GM23338 (cell line): Measurements from ENCODE around the gene NDUFB6.

Experiments used
- CTCF ChIP-seq, 2 experiments: fragments of 200-600 bp in 1 of 2; sonication (generic) in 1 of 2; conservative IDR thresholded peaks; 2 replicates each; pipeline versions ENCODE4 v1.5.1 to v1.6.1; 2016 to 2017; ENCODE audit warnings: antibody characterized with exemption in 2 of 2, low read depth in 2 of 2, mild to moderate bottlenecking in 2 of 2, moderate library complexity in 1 of 2
- EZH2 ChIP-seq: fragments of 200-600 bp; sonication (generic); IDR thresholded peaks from one replicate; pipeline ENCODE4 v1.8.0; 2017; ENCODE audit warnings: antibody characterized with exemption, mild to moderate bottlenecking, low read depth; ENCODE audit not compliant: unreplicated experiment
- EZH2phosphoT487 ChIP-seq: fragments of 200-600 bp; sonication (generic); IDR thresholded peaks from one replicate; pipeline ENCODE4 v1.8.1; 2018; ENCODE audit warnings: antibody characterized with exemption; ENCODE audit not compliant: unreplicated experiment
- JUNB ChIP-seq: IDR thresholded peaks from one replicate; pipeline ENCODE4 v1.6.1; 2016; ENCODE audit warnings: antibody characterized with exemption; ENCODE audit not compliant: unreplicated experiment
- POLR2AphosphoS5 ChIP-seq: IDR thresholded peaks from 2 replicates; pipeline ENCODE4 v1.6.1; 2016; ENCODE audit warnings: antibody characterized with exemption, low read depth

- TF ChIP-seq POLR2AphosphoS5 (no peak), CTCF (conservative IDR thresholded peaks at IDR 0.05; ENCODE audit: low read depth in 2 of 2) (no peak), EZH2 (no peak), EZH2phosphoT487 (no peak), JUNB (no peak)
Observed at GRCh38 chr9:32523910-32524309, 49.0 kb downstream of the NDUFB6 start.
